HTR-8/SVneo (cell line): ENCODE results near the gene SGSH.
"Not testable (repeated sequence)": the region's sequence is repeated elsewhere in the genome, so short reads cannot be mapped to it uniquely, and the experiment has no call there.

ENCODE experiments used
- DNase-seq: peaks from one replicate; pipeline ENCODE4 v3.0.0; 2011; ENCODE audit warnings: low spot score, mixed read lengths; ENCODE audit not compliant: insufficient read length
- FAIRE-seq: peaks from 2 replicates; lab custom pipeline; 2011; peaks lifted over from hg19 to GRCh38; lab: Jason Lieb, UNC

SGSH gene

DNA sequence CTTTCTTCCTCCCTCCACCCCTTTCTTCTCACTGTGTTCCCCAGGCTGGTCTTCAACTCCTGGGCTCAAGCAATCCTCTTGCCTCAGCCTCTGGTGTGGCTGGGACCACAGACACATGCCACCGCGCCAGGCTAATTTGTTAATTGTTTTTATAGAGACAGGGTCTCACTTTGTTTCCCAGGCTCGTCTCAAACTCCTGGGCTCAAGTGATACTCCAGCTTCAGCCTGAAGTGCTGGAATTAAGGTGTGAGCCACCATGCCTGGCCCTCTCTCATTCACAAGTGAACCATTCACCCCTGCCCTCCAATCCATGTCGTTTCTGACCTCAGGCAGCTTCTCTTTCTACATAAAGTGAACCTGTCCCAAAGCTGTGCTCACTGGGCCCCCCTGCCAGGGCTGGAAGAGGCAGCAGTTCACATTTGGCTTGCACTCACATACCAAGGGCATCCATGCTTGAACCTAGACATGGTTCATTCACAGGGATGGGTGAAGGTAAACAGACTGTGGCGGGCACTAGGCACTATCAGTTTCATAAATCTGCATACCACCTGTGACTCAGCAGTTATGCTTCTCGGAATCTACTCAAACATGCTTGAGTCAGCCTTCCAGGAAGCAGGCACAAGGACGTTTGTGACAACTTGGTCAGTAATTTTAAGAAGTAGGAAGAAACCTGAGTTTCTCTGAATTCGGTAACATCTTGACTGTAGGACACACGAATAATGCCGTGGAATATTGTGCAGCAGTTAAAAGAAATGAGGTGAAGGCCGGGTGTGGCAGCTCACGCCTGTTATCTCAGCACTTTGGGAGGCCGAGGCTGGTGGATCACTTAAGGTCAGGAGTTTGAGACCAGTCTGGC is 34.5 kb upstream of the SGSH start:
- peak; percentile 89 for DNase-seq
- FAIRE-seq, result peak; percentile 88

DNA sequence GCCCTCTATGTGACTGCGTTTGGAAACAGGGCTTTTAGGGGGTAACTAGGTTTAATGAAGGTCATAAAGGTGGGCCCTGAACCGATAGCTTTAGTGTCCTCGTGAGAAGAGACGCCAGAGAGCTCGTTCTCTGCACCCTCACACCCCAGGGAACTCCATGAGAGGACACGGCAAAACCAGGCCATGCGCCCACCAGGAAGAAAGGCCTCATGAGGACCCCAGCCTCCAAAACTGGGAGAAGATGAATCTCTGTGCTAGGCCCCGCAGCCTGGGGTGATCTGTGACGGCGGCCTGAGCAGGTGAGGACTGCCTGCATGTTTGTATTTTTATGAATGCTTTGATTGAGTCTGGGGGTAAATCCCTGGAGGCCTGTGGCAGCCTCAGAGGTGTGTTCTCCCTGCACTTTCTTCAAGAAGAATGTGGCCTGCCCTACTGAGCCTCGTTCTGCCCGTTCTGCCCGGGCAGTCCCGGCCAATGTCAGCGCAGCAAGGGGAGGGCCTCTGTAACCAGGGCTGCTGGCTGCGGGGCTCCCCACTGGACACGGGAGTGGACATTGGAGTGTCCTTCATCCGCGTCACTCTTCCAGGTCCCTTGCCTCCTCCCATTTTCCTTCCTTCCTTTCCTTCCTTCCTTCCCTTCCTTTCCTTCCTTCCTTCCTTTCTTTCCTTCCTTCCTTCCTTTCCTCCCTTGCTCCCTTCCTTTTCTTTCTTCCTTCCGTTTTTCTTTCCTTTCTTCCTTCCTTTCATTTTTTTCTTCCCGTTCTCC is 33.7 kb upstream of the SGSH start:
- no peak for DNase-seq
- no peak for FAIRE-seq

GRCh38 chr17:80252871-80253270 is 32.7 kb upstream of the SGSH start:
- DNase-seq (no peak), FAIRE-seq (no peak)

GRCh38 chr17:80251966-80252365 is 31.8 kb upstream of the SGSH start:
- FAIRE-seq, result peak; percentile 31
- DNase-seq, result no peak

DNA sequence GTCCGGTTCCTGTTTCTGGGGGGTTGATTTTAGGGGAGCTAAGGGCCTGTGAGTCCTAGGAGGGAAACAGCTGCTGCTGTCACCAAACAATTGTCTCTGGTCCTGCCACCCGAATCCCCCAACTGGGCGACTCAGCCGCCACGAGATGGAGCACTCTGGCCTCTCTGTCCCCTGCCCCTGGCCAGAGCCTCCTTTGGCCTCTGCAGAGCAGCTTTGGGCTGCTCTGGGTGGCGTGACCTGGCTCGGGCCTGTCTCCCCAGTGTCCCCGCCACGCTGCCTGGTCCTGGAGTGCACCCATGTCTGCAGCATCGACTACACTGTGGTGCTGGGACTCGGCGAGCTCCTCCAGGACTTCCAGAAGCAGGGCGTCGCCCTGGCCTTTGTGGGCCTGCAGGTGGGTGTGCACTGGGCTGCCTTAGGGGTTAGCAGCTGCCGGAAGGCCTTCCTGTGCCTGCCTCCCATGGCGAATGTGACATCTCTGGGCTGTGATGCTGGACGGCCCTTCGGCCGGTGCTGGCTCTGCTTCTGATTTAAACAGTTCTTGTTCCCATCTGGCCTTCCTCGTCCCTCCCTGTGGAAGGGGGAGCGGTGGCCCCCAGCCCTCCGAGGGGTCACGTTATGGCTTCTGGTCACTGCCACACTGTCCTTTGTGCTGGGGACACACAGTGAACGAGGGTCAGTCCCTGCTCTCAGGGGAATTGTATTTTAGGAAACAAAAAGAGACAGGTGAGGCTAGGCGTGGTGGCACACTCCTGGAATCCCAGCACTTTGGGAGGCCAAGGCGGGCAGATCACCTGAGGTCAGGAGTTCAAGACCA is 29.0 kb upstream of the SGSH start:
- DNase-seq, result no peak
- FAIRE-seq, result no peak

- FAIRE-seq (no peak), DNase-seq (no peak)
Measured at GRCh38 chr17:80248001-80248893, 28.1 kb upstream of the SGSH start.

- FAIRE-seq (no peak), DNase-seq (no peak)
Measured at GRCh38 chr17:80247561-80247960, 27.4 kb upstream of the SGSH start.

DNA sequence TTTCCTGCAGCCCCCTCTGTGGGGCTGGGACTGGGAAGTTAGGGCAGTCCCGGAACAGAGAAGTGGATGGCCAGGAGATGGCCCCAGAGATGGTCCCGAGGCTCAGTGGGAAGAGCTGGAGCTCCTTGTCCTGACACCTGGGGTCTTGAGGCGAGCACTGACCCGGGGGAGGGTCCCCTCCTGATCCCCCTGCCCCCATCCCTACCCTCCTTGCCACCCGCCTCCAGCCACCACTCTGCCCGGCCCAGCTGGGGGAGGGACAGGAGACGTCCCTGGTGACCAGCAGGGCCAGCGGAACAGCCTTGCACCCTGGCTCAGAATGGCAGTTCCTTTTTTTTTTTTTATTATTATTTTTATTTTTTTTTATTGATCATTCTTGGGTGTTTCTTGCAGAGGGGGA is 26.6 kb upstream of the SGSH start:
- DNase-seq (no peak), FAIRE-seq (no peak)

DNA sequence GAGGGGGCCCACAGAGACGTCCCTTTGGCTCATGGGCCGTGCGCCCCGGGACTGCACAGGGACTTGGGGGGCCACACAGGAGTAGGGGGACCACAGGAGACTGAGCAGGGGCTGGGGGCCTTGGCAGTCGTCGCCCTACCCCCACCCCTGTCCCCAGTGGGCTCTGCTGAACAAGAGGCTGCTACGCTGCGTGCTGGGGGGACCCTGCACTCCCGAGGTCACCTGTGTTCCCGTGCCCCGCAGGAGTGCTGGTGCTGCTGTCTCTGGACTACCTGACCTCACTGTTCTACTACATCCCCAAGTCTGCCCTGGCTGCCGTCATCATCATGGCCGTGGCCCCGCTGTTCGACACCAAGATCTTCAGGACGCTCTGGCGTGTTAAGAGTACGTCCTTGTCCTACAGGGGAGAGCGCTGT is 26.1 kb upstream of the SGSH start:
- FAIRE-seq, result no peak
- no peak for DNase-seq

DNA sequence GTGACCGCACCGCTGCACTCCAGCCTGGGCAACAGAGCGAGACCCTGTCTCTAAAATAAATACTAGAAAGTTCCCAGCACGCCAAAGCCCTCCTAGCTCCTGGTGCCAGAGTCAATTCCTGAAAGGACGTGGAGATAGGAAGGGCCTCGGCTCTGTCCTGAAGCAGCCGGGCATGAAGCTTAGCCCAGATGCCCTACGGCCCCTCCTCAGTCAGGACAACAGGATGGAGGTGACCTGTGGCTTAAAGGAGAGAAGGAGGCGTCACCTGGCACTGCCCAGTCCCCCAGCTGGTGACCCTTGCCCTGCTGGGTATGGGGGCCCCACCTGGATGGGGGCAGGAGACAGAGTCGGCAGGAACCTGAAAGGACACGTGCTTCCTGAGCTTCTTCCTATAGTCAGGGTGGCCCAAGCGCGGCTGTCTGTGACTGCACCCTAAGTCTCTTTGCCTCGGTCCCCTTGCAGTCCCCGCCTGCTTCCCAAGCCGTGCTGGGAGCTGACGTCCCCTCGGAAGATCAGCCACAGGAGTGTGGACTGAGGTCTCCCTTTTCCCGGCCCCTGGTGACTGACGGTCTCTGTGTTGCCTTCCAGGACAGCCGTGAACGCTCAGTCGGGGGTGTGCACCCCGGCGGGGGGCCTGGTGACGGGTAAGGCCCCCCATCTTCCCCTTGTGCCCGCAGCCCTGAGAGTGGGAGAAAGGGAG is 25.6 kb upstream of the SGSH start:
- no peak for DNase-seq
- FAIRE-seq, result no peak

DNA sequence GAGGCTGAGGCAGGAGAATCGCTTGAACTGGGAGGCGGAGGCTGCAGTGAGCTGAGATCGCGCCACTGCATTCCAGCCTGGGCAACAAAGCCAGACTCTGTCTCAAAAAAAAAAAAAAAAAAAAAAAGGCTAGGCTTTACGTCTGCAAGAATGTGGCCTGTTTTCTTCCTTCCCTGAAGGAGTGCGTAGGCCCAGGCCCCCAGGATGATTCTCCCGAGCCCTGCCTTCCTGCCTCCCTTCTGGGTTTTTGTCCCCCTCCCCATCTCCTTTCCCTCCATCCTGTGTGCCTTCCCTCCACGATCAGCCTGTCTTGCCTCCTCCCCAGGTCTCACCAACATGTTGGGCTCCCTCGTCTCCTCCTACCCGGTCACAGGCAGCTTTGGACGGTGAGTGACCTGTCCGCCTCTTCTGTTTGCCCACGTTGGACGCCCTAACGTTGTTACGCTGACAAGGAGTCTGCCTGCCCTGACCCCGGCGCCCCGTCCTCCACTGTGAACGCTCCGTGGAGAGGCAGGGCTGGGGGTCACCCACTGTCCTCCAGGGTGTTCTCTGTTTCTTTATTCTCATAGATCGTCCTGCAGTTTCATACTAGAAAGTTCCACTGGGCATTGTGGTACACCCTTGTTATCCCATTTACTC is 24.9 kb upstream of the SGSH start:
- FAIRE-seq, result no peak
- no peak for DNase-seq

- FAIRE-seq, DNase-seq: not testable (repeated sequence)
Measured at GRCh38 chr17:80244448-80244847, 24.3 kb upstream of the SGSH start.

DNA sequence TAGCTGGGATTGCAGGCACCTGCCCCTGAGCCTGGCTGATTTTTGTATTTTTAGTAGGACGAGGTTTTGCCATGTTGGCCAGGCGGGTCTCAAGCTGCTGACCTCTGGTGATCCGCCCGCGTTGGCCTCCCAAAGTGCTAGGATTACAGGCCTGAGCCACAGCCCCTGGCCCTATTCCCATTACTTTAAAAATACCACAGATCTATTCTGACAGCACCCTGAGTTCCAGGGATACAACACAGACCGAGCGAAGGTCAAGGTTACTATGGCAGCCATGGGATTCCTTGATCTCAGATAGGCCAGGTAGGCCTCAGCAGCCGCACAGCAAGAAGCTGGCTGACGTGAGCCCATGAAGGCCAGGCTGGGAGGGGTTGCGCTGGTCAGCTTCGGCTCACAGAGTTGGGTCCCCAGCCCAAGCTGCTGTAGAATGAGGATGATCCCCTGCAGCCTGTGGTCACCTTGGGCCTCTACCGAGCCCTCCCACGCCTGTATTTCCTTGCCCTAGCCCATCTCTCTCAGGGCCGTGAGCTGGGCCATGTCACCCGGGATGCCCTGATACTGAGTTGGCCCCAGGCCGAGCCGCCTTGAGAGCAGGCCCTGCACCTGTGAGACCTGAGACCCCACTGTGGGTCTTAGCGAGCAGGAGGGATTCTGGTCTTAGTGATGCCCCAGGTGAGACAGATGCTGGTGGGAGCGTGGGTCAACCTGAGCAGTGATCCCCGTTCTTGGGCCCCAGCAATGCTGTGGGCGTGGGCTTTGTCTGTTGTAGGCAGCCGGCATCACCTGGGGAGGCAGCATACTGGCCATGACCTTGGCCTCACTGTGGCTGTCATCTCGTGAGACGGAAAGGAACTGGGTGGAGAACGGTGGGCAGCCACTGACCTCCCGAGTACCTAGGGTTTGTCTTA is 23.6 kb upstream of the SGSH start:
- DNase-seq, result no peak
- no peak for FAIRE-seq

DNA sequence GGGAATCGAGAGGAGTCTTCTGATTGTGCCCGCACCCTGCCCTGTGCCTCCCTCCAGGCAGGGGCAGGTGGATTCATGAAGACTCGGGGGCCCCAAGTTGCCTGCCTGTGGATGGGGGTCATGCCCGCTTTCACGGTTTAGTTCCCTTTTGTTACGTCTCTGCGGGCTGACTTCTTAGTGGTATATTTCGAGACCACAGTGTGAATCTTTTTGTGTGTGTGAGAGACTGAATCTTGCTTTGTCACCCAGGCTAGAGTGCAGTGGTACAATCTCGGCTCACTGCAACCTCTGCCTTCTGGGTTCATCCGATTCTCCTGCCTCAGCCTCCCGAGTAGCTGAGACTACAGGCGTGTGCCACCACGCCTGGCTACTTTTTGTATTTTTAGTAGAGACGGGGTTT is 22.4 kb upstream of the SGSH start:
- no peak for FAIRE-seq
- DNase-seq, result no peak

GRCh38 chr17:80237386-80237785 is 17.3 kb upstream of the SGSH start:
- FAIRE-seq (no peak), DNase-seq (no peak)

GRCh38 chr17:80236911-80237310 is 16.8 kb upstream of the SGSH start:
- FAIRE-seq, result no peak

DNA sequence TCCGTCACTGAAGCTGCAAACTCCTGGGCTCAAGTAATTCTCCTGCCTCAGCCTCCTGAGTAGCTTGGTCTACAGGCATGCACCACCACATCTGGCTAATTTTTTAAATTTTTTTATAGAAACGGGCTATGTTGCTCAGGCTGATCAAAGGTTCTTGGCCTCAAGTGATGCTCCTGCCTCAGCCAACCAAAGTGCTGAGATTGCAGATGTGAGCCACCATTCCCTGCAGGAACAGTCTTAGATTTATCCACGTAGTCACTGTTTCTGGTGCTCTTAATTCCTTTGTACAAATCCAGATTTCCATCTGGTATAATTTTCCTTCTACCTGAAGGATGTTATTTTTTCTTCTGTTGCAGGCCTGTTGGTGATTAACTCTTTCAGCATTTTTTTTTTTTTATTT is 13.1 kb upstream of the SGSH start:
- no peak for FAIRE-seq
- no peak for DNase-seq

More at GRCh38 chr17:80236911-80237310, 16.8 kb upstream of the SGSH start:
- DNase-seq, result no peak

DNA sequence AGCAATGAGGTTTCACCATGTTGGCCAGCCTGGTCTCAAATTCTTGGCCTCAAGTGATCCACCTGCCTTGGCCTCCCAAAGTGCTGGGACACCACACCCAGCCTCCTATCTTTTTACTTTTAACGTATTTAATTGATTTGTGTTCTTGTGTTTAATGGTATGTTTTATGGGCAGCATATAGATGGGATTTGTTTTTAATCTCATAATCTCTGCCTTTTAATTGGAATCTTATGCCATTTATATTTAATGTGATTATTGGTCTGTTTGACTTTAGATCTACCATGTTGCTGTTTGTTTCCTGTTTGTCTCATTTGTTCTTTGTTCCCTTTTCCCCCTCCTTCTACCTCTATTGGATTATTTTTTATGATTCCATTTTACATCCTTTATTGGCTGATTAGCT is 12.3 kb upstream of the SGSH start:
- FAIRE-seq (no peak), DNase-seq (no peak)
